ENCODE measurements around the gene CPED1.

CPED1 gene

GRCh38 chr7:121196286-121196685, 207.8 kb downstream of the CPED1 start:
- Histone ChIP-seq H3K27ac (ENCODE audit: extremely low read depth, low read depth, low read length) (no peak overlapping the region), H3K4me1 (ENCODE audit: control insufficient read depth, insufficient read depth, low read length) (no peaks in the 10 kb centered on the region), H3K9me3 (ENCODE audit: control insufficient read depth, insufficient read depth, low read depth, low read length) (no peaks in the 10 kb centered on the region), H3K36me3 (ENCODE audit: control insufficient read depth in 2 of 2, insufficient read depth in 1 of 2, low read length in 2 of 2) (no peaks in the 10 kb centered on the region), H3K4me3 (ENCODE audit: low read depth, low read length) (no peak overlapping the region)
- ChIA-PET POLR2A (no interaction called here), CTCF (interaction anchor here (0.6 to 1.0 kb wide), 2 partner anchors 21 to 367 kb away, joined by 3 to 4 read pairs; no protein-coding TSS in a partner anchor)
- TF ChIP-seq HOXA7 (CRISPR knock-in tag; IDR thresholded peaks at IDR 0.05; ENCODE audit: borderline replicate concordance) (no peak), SCRT2 (tag by site-specific recombination; IDR thresholded peaks at IDR 0.05) (no peak), PBX3 (CRISPR knock-in tag; IDR thresholded peaks at IDR 0.05) (no peak), TSHZ1 (tag by site-specific recombination; IDR thresholded peaks at IDR 0.05; ENCODE audit: borderline replicate concordance) (no peak), ZSCAN16 (tag by site-specific recombination; IDR thresholded peaks at IDR 0.05) (no peak), MZF1 (tag by site-specific recombination; IDR thresholded peaks at IDR 0.05; ENCODE audit: borderline replicate concordance) (no peak), KLF8 (tag by site-specific recombination; IDR thresholded peaks at IDR 0.05) (no peak), ZBTB7A (tag by site-specific recombination; IDR thresholded peaks at IDR 0.05; ENCODE audit: low read depth) (no peak)

- Histone ChIP-seq H3K27ac (ENCODE audit: extremely low read depth, low read depth, low read length) (no peak overlapping the region), H3K9me3 (ENCODE audit: control insufficient read depth, insufficient read depth, low read depth, low read length) (no peaks in the 10 kb centered on the region)
- POLR2A ChIA-PET, result no interaction called here
These were observed 208.9 kb downstream of the CPED1 start for GRCh38 chr7:121197455-121197854.

More at GRCh38 chr7:121197455-121197854, 208.9 kb downstream of the CPED1 start:
- no peaks in the 10 kb centered on the region for H3K36me3 ChIP-seq (ENCODE audit: control insufficient read depth in 2 of 2, insufficient read depth in 1 of 2, low read length in 2 of 2)
- CTCF ChIA-PET, result interaction anchor here (0.8 kb wide), 1 partner anchor 76 kb away, joined by 3 read pairs; no protein-coding TSS in a partner anchor
- no peak overlapping the region for H3K4me3 ChIP-seq (ENCODE audit: low read depth, low read length)
- no peak for TF ChIP-seq ZNF341 (tag by site-specific recombination; IDR thresholded peaks at IDR 0.05; ENCODE audit: low read depth)
- no peak for TF ChIP-seq TCF7L2 (IDR thresholded peaks at IDR 0.05; ENCODE audit: borderline replicate concordance, low read depth, low read length)
- no peak for TF ChIP-seq ZFP37 (tag by site-specific recombination; IDR thresholded peaks at IDR 0.05)
- TF ChIP-seq KLF8 (tag by site-specific recombination; IDR thresholded peaks at IDR 0.05), result no peak
- no peak for TF ChIP-seq ZNF175 (tag by site-specific recombination; IDR thresholded peaks at IDR 0.05)
- TF ChIP-seq ZNF10 (tag by site-specific recombination; IDR thresholded peaks at IDR 0.05), result no peak
- TF ChIP-seq ZSCAN18 (tag by site-specific recombination; IDR thresholded peaks at IDR 0.05), result no peak
- TF ChIP-seq ZNF248 (tag by site-specific recombination; IDR thresholded peaks at IDR 0.05), result no peak
- TF ChIP-seq ZNF266 (tag by site-specific recombination; IDR thresholded peaks at IDR 0.05; ENCODE audit: low read depth), result no peak
- TF ChIP-seq FEZF1 (tag by site-specific recombination; IDR thresholded peaks at IDR 0.05), result no peak
- no peak for TF ChIP-seq ZNF514 (tag by site-specific recombination; IDR thresholded peaks at IDR 0.05)
- TF ChIP-seq ZNF707 (tag by site-specific recombination; IDR thresholded peaks at IDR 0.05), result no peak
- no peak for TF ChIP-seq AEBP2 (tag by site-specific recombination; IDR thresholded peaks at IDR 0.05; ENCODE audit: borderline replicate concordance)
- no peaks in the 10 kb centered on the region for H3K4me1 ChIP-seq (ENCODE audit: control insufficient read depth, insufficient read depth, low read length)
